Esophagus muscularis mucosa (tissue), 4 donors: ENCODE data around the gene CTIF.

Experiments
- EP300 ChIP-seq: sonication (generic); formaldehyde crosslinking; IDR thresholded peaks from one replicate; pipeline ENCODE4 v1.6.1; 2017; ENCODE audit warnings: antibody characterized with exemption
- POLR2AphosphoS5 ChIP-seq, 2 donors: sonication (generic); formaldehyde crosslinking; IDR thresholded peaks; one replicate each; pipeline ENCODE4 v1.6.1; 2017; ENCODE audit warnings: antibody characterized with exemption in 2 of 2
- TF ChIP-seq, protein P1 (sequence below), 3 experiments: fragments of 200-600 bp in 2 of 3; fragments of 450-650 bp in 1 of 3; sonication (generic) in 2 of 3; IDR thresholded peaks; one replicate each; pipeline ENCODE4 v1.5.1; 2017 to 2019; ENCODE audit warnings: antibody characterized with exemption in 3 of 3, mild to moderate bottlenecking in 2 of 3, moderate library complexity in 1 of 3

DNA sequence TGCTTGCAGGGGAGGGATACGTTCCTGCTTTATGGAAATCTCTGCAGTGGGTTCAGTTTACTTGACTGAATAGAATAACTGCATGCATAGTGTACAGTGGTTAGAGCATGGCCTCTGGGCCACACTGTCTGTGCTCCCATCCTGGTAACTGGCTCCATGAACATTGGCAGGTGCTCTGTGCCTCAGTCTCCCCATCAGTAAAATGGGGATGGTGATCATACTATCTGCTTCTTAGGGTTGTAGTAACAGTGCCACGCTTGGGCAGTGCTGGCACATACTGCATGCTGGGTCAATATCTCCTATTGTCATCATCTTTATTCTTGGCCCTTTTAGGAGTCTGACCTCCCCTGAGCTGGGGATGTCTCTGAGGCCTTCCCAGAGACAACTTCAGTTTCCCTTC, 117.3 kb downstream of the CTIF start:
- TF ChIP-seq, protein P1, sequence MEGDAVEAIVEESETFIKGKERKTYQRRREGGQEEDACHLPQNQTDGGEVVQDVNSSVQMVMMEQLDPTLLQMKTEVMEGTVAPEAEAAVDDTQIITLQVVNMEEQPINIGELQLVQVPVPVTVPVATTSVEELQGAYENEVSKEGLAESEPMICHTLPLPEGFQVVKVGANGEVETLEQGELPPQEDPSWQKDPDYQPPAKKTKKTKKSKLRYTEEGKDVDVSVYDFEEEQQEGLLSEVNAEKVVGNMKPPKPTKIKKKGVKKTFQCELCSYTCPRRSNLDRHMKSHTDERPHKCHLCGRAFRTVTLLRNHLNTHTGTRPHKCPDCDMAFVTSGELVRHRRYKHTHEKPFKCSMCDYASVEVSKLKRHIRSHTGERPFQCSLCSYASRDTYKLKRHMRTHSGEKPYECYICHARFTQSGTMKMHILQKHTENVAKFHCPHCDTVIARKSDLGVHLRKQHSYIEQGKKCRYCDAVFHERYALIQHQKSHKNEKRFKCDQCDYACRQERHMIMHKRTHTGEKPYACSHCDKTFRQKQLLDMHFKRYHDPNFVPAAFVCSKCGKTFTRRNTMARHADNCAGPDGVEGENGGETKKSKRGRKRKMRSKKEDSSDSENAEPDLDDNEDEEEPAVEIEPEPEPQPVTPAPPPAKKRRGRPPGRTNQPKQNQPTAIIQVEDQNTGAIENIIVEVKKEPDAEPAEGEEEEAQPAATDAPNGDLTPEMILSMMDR (IDR thresholded peaks at IDR 0.05): no peak
- TF ChIP-seq POLR2AphosphoS5 (IDR thresholded peaks at IDR 0.05) (no peak), EP300 (no peak)
